GM19193 (cell line): ENCODE measurements around the gene SRGN.

Experiments
- POLR2A ChIP-seq: IDR thresholded peaks from 4 replicates; pipeline ENCODE4 v1.6.1; 2011; ENCODE audit not compliant: insufficient read depth, insufficient read length; ENCODE audit errors: extremely low read depth

SRGN gene

DNA sequence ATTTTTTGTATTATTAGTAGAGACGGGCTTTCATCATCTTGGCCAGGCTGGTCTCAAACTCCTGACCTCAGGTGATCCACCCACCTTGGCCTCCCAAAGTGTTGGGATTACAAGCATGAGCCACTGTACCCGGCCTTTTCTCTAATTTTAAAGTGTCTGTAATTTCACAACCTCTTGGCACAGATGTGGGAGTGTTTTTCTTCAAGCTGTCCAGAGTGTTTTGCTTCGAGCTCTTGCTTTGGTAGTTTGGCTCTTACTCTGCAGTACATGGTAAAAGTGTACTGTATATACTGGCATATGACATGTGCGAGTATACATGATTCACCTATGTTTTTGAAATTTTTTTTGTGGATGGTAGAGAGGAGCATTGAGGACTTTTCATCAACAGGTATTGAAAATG lies 9.8 kb downstream of the SRGN start:
- no peak for TF ChIP-seq POLR2A

DNA sequence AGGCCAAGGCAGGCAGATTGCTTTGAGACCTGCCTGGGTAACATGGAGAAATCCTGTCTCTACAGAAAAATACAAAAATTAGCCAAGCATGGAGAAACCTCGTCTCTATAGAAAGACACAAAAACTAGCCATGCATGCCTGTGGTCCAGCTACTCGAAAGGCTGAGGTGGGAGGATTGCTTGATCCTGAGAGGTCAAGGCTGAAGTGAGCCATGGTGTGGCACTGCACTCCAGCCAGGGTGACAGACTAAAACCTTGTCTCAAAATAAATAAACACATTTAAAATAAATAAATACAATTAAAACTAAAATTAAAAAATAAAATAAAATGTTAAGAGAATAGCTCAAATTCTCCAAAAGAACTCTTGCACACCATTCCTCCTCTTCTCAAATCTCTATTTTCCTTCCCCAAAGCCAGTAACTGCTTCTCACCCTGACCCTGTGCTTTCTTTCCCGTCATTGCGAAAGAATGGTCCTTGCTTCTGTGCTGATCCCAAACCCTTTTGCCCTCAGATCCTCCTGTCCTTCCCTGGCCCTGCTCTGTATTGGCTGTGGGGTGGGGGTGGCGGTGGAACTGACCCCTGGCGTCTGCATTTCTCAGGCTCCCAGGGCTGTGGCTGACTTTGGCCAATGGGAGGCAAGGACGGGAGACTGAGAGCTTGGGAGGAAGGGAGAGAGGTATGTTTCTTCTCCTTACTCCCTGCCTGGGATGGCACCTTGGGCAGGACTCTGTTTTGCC lies 12.4 kb downstream of the SRGN start:
- peak; percentile 24 for TF ChIP-seq POLR2A

DNA sequence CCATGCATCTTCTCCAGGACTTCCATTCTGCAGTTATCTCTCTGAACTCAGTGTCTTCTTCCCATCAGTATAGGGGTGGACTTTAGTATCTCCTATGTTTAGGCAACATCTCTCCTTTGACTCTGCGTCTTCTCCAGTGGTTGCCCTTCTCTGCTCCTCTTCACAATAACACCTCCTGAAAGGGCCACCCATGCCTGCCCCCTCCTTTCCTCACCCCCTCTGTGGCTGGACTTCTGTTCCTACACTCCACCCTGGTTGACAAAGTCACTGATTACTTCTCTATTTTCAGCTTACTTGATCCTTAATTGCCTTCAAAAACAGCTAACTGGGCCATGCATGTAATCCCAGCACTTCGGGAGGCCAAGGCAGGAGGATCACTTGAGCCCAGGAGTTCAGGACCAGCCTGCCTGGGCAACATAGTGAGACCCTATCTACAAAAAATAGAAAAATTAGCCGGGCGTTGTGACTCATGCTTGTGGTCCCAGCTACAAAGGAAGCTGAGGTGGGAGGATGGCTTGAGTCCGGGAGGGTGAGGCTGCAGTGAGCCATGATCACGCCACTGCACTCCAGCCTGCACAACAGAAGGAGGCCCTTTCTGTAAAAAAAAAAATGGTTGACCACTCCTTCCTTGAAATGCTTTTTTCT lies 13.7 kb downstream of the SRGN start:
- no peak for TF ChIP-seq POLR2A

DNA sequence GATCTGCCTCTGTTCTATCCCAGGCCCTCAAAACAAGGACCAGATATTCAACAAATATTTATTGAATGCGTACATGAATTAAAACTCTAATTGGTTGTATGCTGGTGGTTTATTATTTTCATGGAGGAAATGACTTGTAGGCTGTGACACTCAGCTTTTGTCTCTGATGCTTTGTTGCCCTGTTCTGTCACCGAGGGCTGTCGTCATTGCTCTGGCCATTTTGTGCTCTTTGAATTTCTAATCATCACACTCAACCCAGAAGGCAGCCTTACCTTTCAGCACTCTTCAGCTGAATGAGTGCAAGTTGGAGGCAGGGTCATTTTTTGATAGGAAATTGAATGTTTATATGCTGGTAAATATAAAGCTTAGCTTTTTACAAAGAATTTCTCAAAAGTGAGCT lies 14.5 kb downstream of the SRGN start:
- no peak for TF ChIP-seq POLR2A

DNA sequence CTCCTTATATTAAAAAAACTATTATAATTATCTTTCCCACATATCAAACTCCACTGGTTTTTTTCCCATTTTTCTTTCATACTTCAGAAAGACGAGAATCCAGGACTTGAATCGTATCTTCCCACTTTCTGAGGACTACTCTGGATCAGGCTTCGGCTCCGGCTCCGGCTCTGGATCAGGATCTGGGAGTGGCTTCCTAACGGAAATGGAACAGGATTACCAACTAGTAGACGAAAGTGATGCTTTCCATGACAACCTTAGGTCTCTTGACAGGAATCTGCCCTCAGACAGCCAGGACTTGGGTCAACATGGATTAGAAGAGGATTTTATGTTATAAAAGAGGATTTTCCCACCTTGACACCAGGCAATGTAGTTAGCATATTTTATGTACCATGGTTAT lies 15.9 kb downstream of the SRGN start:
- peak; percentile 29 for TF ChIP-seq POLR2A

DNA sequence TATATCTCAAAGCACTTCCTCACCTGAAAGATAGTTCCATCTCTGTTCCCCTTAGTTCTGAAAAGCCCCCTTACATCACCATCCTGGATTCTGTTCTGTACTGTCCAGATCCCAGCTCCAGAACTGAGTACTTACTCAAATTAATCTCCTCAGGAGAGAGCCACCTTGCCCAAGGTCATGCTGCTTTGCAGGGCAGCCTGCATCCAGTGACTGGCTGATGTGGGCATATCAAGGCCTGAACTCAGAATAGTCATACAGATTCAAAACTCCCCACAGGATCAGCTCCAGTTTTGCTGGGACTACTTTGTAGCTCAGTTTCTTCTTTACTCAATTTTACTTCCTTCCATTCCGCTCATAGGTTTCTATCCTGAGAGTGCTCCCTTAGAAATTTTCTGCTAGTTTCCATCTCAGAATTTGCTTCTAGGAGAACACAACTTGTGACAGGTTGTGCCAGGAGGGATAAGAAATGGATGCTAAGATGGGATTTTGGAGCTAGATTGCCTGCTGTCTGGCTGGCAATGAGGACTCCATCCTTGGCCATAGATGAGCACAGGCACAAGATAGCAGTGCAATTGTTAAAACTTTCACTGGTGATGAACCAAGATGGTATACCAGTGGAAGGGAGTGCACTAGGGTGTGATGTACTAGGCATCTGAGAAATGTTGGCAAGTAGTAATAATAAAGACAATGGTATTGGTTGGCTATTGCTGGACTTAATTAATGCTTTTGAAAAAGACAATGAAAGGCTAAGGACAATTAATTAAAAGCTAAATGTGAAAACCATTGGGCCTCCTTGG lies 17.3 kb downstream of the SRGN start:
- TF ChIP-seq POLR2A: no peak

DNA sequence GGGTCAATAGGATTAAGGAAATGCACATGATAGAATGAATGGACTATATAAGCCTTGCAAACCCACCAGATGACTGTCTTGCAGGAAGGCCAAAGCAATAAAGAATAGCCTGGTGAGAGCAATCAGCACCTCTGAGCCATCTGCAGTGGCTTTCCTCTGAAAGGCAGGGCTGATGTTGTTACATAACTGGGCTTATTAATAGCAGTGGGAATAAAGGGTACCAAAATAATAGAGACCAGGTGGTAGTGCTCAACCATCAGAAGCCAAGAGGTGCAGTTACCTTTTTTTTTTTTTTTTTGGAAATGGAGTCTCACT lies 19.2 kb downstream of the SRGN start:
- TF ChIP-seq POLR2A: no peak

DNA sequence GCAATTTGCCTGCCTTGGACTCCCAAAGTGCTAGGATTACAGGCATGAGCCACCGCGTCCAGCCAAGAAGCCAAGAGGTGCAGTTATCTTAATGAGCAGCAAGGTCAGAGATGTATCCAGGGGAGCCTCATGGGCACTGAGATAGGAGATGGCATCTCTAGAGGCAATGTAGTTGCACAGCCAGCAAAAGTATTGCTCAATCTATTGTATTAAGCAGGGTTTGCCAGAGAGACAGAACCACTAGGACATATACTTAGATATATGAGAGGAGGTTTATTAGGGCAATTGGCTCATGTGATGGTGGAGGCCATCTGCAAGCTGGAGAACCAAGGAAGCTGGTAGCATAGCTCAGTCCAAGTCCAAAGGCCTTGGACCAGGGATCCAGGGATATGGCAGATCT lies 19.8 kb downstream of the SRGN start:
- TF ChIP-seq POLR2A: no peak

DNA sequence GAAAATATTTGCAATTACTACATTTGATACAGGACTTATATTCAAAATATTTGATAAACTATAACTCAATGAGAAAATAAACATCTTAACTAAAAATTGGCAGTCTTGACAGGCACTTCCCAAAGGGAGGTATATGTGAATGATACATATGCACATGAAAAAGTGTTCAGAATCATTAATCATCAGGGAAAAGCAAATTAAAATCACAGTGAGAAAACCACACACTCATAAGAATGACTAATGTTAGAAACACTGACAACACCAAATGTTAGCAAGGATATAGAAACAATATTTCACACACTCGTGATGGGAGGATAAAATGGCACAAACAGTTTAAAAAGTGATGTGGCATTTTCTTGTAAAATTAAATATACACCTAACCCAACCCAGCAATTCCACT lies 32.0 kb downstream of the SRGN start:
- TF ChIP-seq POLR2A: no peak

DNA sequence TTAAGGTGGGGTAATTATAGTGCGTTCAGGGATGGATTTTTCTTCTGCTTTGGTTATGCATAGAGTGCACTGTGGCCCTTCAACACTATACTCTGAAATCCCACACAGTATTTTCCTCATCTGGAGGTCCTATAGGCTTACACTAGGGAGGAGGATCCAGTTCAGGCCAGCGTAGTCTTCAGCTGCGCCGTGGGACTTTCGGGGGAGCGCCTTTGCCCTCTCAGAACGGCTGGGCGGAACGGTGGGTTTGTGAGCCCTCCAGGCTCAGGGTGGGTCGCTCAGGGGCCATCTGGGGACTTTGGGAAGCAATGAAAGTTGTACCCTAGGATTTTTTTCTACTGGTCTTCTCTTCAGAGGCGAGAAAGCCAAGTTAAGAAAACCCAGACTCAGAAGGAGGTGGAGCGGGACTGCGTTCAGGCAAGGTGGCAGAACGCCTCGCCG lies 35.4 kb downstream of the SRGN start:
- TF ChIP-seq POLR2A: no peak

DNA sequence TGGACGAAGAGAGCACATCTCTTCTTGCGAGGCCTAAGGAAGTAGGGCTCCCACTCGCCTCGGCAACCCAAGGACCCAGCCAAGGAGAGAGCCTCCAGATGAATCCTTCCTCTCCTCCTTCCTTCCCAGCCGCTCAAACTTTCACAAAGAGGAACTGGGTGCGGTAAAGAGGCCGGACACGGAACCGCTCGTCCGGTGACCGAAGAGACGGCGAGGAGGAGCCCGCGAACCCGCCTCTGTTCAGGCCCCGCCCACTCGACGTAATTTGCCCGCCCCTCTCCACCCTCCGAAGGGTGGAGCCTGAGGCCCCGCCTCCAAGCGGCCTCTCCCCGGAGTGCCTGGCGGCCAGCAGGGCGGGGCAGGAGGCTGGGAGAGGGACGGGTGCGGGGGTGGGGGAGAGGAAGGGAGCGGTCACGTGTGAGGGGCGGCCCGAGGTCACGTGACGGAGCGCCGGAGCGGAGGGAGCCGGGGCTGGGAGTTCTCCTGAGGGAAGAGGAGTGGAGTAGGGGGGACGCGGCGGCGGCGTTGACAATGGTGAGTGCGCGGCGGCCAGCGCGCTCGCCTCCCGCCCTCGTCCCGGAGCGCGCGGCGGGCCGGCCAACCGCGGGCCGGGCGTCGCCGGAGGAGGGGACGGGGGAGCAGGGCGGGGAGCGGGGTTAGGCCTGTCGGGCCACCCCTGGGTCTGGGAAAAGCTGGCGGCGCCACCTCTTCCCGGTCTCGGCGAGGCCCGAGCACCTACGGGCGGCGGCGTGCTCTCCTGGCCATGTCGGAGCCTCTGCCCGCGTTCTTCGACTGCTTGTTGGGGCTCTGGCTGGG lies 36.1 kb downstream of the SRGN start, which contains the start of gene VPS26A:
Gene VPS26A, plus strand, starts transcription at position 432 of the 816 bp plus-strand sequence. Its CDS starts 100 bp downstream, at position 532.
- TF ChIP-seq POLR2A: peak; percentile 89

DNA sequence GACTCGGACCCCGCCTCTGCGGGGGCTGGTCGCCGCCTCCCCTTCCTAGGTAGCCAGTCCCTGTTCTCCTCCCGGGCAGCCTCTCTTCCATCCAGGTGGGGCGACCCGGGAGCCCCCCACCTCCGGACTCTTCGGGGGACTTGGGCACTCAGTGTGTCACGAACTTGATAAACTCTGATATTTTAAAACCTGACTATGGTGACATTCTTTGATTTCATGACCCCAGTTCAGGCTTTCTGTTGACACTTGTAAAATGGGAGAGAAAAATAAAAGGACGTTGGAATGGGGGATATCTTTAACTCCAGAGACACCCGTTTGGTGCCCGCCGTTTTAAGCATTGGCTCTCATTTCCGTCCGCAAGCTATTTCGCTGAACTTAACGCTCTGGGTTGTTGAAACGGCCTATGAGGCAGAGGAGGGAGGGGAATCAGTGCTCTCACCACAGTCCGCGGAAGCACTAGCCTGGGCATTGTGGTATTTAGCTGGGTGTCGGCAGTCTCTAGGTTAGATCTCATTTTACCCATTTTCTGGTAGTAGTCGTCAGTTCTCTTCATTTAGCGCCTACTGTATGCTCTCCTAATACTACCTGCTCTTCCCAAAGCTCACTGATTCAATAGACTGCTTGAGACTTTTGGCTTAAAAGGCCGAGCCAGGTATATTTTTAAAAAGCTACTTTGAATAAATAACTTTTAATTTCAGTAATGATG lies 36.8 kb downstream of the SRGN start:
- no peak for TF ChIP-seq POLR2A

DNA sequence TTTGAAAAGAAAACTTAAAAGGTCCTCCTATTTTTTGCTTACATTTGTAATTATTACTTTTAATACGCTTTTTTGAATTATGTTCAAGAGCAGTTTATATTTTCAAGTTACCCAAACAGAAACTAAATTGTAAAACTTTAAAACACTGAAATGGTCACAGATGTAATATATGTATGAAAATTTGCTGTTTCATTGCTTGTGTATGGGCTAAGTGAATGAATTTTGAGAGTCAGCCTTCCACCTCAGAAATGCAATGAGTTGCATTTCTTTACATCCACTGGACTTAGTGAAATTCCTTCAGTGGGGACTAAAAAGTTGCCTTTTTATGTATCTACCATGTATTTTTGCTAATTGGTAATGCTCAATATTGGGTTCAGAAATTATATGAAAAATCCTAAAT lies 37.7 kb downstream of the SRGN start:
- TF ChIP-seq POLR2A: no peak

DNA sequence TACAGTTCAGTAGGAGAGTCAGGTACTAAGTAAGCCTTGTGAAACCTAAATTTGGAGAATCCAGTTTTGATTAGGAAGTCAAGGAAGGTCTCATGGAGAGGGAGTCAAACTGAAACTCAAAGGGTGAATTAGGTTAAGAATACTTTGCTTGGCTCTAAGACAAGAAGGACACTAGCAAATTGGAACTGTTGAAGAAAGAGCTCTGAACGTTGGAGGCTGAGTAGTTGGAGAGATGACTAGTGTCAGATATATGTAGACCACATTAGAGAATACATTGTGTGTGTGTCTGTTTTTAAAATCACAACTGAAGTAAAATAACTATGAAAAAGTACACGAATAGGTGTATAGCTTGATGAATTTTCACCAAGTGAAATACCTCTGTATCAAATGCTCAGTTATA lies 42.3 kb downstream of the SRGN start:
- no peak for TF ChIP-seq POLR2A
